Measurements from ENCODE around the gene PSME1. TPM values are rescaled to one million over a fixed set of nuclear protein-coding genes. Genes with fewer than 3 reads are reported as not detected.

The PSME1 gene
- total and polyA plus RNA-seq, 10 of the 15 experiments (the other 5 are each of a cell fraction or from before 2014, with no cell fraction given): 250 to 1,378 (median 412) TPM

GRCh38 chr14:24103451-24103850, 32.5 kb upstream of the PSME1 start:
- Histone ChIP-seq H3K9ac (ENCODE audit: control insufficient read depth, insufficient read depth, low read length) (no peak overlapping the region), H3K79me2 (ENCODE audit: control insufficient read depth, insufficient read depth, low read length) (no peaks in the 10 kb centered on the region), H3K4me3 (no peak overlapping the region), H3K27me3 (replicated peaks in 1 of 2; ENCODE audit: control insufficient read depth in 2 of 2, insufficient read depth in 2 of 2, low read length in 1 of 2) (no peaks in the 10 kb centered on the region), H4K20me1 (ENCODE audit: control insufficient read depth, insufficient read depth) (no peaks in the 10 kb centered on the region), H3K27ac (ENCODE audit: control insufficient read depth, insufficient read depth) (no peak overlapping the region), H3K4me2 (ENCODE audit: control insufficient read depth, insufficient read depth) (no peak overlapping the region), H3K9me3 (replicated peaks; ENCODE audit: control insufficient read depth, insufficient read depth, low read length) (no peaks in the 10 kb centered on the region), H3K36me3 (ENCODE audit: control insufficient read depth in 2 of 2, insufficient read depth in 2 of 2, low read length in 1 of 2) (peaks cover 11% of the 10 kb centered on the region in 2 experiments; a peak in 3 of 4 replicates), H3K4me1 (ENCODE audit: control insufficient read depth, insufficient read depth, low read length) (no peaks in the 10 kb centered on the region), H2AFZ (ENCODE audit: control insufficient read depth, low read depth, low read length) (no peak overlapping the region)
- RAD21 ChIA-PET (ENCODE audit: unreplicated experiment): no interaction called here
- FAIRE-seq (no peak), ATAC-seq (no peak), DNase-seq (ENCODE audit: low read depth, low spot score) (no peak)
- CTCF ChIA-PET: interaction anchor here (1.5 to 11.3 kb wide), 2 partner anchors 10 to 57 kb away, joined by 3 to 294 read pairs; partner anchors contain the start of gene PCK2
- intact Hi-C loops (cut with micrococcal nuclease; ENCODE audit: unreplicated experiment): no loop called here
- in situ Hi-C loops (cut with MboI): loop anchor here (25.0 kb wide), 1 partner anchor 791 kb away; the partner anchor contains the start of genes BCL2L2, PABPN1 and PPP1R3E
- SMC1A ChIA-PET (ENCODE audit: uncharacterized antibody, unreplicated experiment): interaction anchor here (1.9 to 9.6 kb wide), 2 partner anchors 10 to 57 kb away, joined by 7 to 195 read pairs; partner anchors contain the start of genes IRF9 and PCK2
- 90% methylated on average over 13 of the region's 13 CpGs for WGBS (ENCODE audit: insufficient coverage, insufficient replicate concordance, low lambda C conversion rate, missing lambda C conversion rate)
- POLR2A ChIA-PET: interaction anchor here (1.8 kb wide), 1 partner anchor 10 kb away, joined by 8 read pairs; the partner anchor contains the start of gene PCK2
- BruUV-seq (replicated peaks): TSS peak; percentile 23
- TF ChIP-seq STAT1 (conservative IDR thresholded peaks at IDR 0.05) (no peak), ZBTB11 (CRISPR knock-in tag; IDR thresholded peaks at IDR 0.05) (no peak), ZBTB4 (CRISPR knock-in tag; IDR thresholded peaks at IDR 0.05) (no peak), MTA2 (IDR thresholded peaks at IDR 0.05; ENCODE audit: low read depth) (no peak), TBL1XR1 (IDR thresholded peaks at IDR 0.05; ENCODE audit: low read depth, low read length) (no peak), IRF4 (IDR thresholded peaks at IDR 0.05; ENCODE audit: low read depth, low read length) (no peak), SREBF1 (IDR thresholded peaks at IDR 0.05; ENCODE audit: low read length) (no peak), HCFC1 (IDR thresholded peaks at IDR 0.05; ENCODE audit: low read length) (no peak), CTCF (IDR thresholded peaks at IDR 0.05 in 2 of 3, conservative IDR thresholded peaks at IDR 0.05 in 1 of 3; ENCODE audit: control insufficient read depth in 2 of 3, extremely low read depth in 1 of 3, insufficient read depth in 1 of 3, low read depth in 3 of 3, low read length in 3 of 3) (no peak), IKZF2 (IDR thresholded peaks at IDR 0.05) (no peak), USF2 (IDR thresholded peaks at IDR 0.05; ENCODE audit: borderline replicate concordance, low read depth, low read length) (no peak)
